ENCODE results near the gene EIF1AX. TPM values are rescaled to one million over a fixed set of nuclear protein-coding genes. Genes with fewer than 3 reads are reported as not detected.

The EIF1AX gene
- total RNA-seq, 2 experiments from 2014 or later: 58.4 to 83.6 TPM

- no peak overlapping the region for H3K27ac Mint-ChIP-seq
- no peak for ATAC-seq
- no peaks in the 10 kb centered on the region for H3K9me3 Mint-ChIP-seq (ENCODE audit: low read depth)
- no peak overlapping the region for H3K4me3 Mint-ChIP-seq
- H3K36me3 Mint-ChIP-seq: no peaks in the 10 kb centered on the region
- peaks cover 31% of the 10 kb centered on the region for H3K27me3 Mint-ChIP-seq
- CTCF ChIA-PET: no interaction called here
- H3K4me1 Mint-ChIP-seq: peaks cover 12% of the 10 kb centered on the region
- no peak for DNase-seq
These were observed 25.5 kb downstream of the EIF1AX start for GRCh38 chrX:20116087-20116576.

GRCh38 chrX:20112022-20112774 is 29.4 kb downstream of the EIF1AX start:
- Mint-ChIP-seq H3K4me1 (peaks cover 9% of the 10 kb centered on the region), H3K36me3 (no peaks in the 10 kb centered on the region), H3K27ac (no peak overlapping the region), H3K27me3 (peaks cover 18% of the 10 kb centered on the region), H3K4me3 (no peak overlapping the region), H3K9me3 (ENCODE audit: low read depth) (no peaks in the 10 kb centered on the region)
- DNase-seq (no peak), ATAC-seq (no peak)
- CTCF ChIA-PET: no interaction called here

- Mint-ChIP-seq H3K36me3 (no peaks in the 10 kb centered on the region), H3K4me3 (no peak overlapping the region), H3K27ac (no peak overlapping the region), H3K27me3 (peaks cover 17% of the 10 kb centered on the region), H3K4me1 (peaks cover 8% of the 10 kb centered on the region), H3K9me3 (ENCODE audit: low read depth) (no peaks in the 10 kb centered on the region)
- DNase-seq (no peak), ATAC-seq (no peak)
- CTCF ChIA-PET: no interaction called here
These were observed 30.4 kb downstream of the EIF1AX start for GRCh38 chrX:20111271-20111670.

- CTCF ChIA-PET: no interaction called here
- Mint-ChIP-seq H3K4me3 (no peak overlapping the region), H3K27me3 (no peaks in the 10 kb centered on the region), H3K4me1 (no peaks in the 10 kb centered on the region), H3K27ac (no peak overlapping the region), H3K9me3 (ENCODE audit: low read depth) (no peaks in the 10 kb centered on the region), H3K36me3 (no peaks in the 10 kb centered on the region)
- ATAC-seq (no peak), DNase-seq (no peak)
These were observed 39.6 kb downstream of the EIF1AX start for GRCh38 chrX:20101934-20102581.

- ATAC-seq: no peak
- no peak for DNase-seq
- H3K4me1 Mint-ChIP-seq: no peaks in the 10 kb centered on the region
- no peaks in the 10 kb centered on the region for H3K36me3 Mint-ChIP-seq
- H3K4me3 Mint-ChIP-seq: no peak overlapping the region
- CTCF ChIA-PET: no interaction called here
- no peak overlapping the region for H3K27ac Mint-ChIP-seq
- H3K27me3 Mint-ChIP-seq: no peaks in the 10 kb centered on the region
- H3K9me3 Mint-ChIP-seq (ENCODE audit: low read depth): no peaks in the 10 kb centered on the region
These were observed 50.1 kb downstream of the EIF1AX start for GRCh38 chrX:20091499-20091898.

- H3K4me3 Mint-ChIP-seq: no peak overlapping the region
- H3K27ac Mint-ChIP-seq: no peak overlapping the region
- no peaks in the 10 kb centered on the region for H3K9me3 Mint-ChIP-seq (ENCODE audit: low read depth)
- H3K27me3 Mint-ChIP-seq: no peaks in the 10 kb centered on the region
- no peaks in the 10 kb centered on the region for H3K36me3 Mint-ChIP-seq
- CTCF ChIA-PET: no interaction called here
- H3K4me1 Mint-ChIP-seq: no peaks in the 10 kb centered on the region
- ATAC-seq (no peak), DNase-seq (no peak)
These were observed 51.8 kb downstream of the EIF1AX start for GRCh38 chrX:20089845-20090244.

- Mint-ChIP-seq H3K9me3 (ENCODE audit: low read depth) (no peaks in the 10 kb centered on the region), H3K4me3 (no peak overlapping the region), H3K36me3 (no peaks in the 10 kb centered on the region), H3K27me3 (peaks cover 2% of the 10 kb centered on the region), H3K4me1 (no peaks in the 10 kb centered on the region), H3K27ac (no peak overlapping the region)
- ATAC-seq (no peak), DNase-seq (no peak)
- CTCF ChIA-PET: interaction anchor here (2.1 kb wide), 1 partner anchor 10 kb away, joined by 4 read pairs; no protein-coding TSS in a partner anchor
These were observed 61.4 kb downstream of the EIF1AX start for GRCh38 chrX:20080277-20080676.

Other genes starting within 250 kb of the EIF1AX start
- 1 to 10 TPM; 5.5 to 7.6 TPM for gene BCLAF3, start 150.8 kb downstream of the EIF1AX start, total RNA-seq
- under 1 TPM; 0.15 to 0.40 TPM for gene MAP7D2, start 24.9 kb downstream of the EIF1AX start, total RNA-seq
- 10 to 100 TPM; 60.5 to 79.9 TPM for gene RPS6KA3, start 125.1 kb upstream of the EIF1AX start, total RNA-seq

All from activated CD8-positive, alpha-beta memory T cell treated with anti-CD3 and anti-CD28 coated beads, Interleukin-2, amount 10 ng/mL, durations not matched to agents 7 days and 5 days (primary cell).